Measurements from ENCODE around the gene RUNX1. TPM values are rescaled to one million over a fixed set of nuclear protein-coding genes. Genes with fewer than 3 reads are reported as not detected.

Gene RUNX1
- total RNA-seq, 1 donor from 2014 or later: 109 TPM

- intact Hi-C loops (cut with DNase I): no loop called here
- no peak for DNase-seq (ENCODE audit: low spot score)
Measured at GRCh38 chr21:34862951-34863350, 186.2 kb downstream of the RUNX1 start.

GRCh38 chr21:34861258-34861657 is 187.8 kb downstream of the RUNX1 start:
- no peak for ATAC-seq
- no peak for DNase-seq (ENCODE audit: low spot score)
- intact Hi-C loops (cut with DNase I): no loop called here

More at GRCh38 chr21:34862951-34863350, 186.2 kb downstream of the RUNX1 start:
- ATAC-seq: no peak

- ATAC-seq: no peak
- intact Hi-C loops (cut with DNase I): no loop called here
- DNase-seq (ENCODE audit: low spot score): no peak
Measured at GRCh38 chr21:34859976-34860653, 189.0 kb downstream of the RUNX1 start.

- DNase-seq (ENCODE audit: low spot score): no peak
- intact Hi-C loops (cut with DNase I): no loop called here
- peak; percentile 60 for ATAC-seq
Measured at GRCh38 chr21:34858559-34858958, 190.5 kb downstream of the RUNX1 start.

GRCh38 chr21:34857874-34858273 is 191.2 kb downstream of the RUNX1 start:
- DNase-seq (ENCODE audit: low spot score) (no peak), ATAC-seq (no peak)
- intact Hi-C loops (cut with DNase I): no loop called here

GRCh38 chr21:34857122-34857713 is 191.9 kb downstream of the RUNX1 start:
- intact Hi-C loops (cut with DNase I): no loop called here

GRCh38 chr21:34852448-34852847 is 196.7 kb downstream of the RUNX1 start:
- intact Hi-C loops (cut with DNase I): no loop called here
- DNase-seq (ENCODE audit: low spot score) (no peak), ATAC-seq (no peak)

More at GRCh38 chr21:34857122-34857713, 191.9 kb downstream of the RUNX1 start:
- DNase-seq (ENCODE audit: low spot score) (no peak), ATAC-seq (no peak)

GRCh38 chr21:34850166-34850690 is 198.9 kb downstream of the RUNX1 start:
- intact Hi-C loops (cut with DNase I): no loop called here
- no peak for DNase-seq (ENCODE audit: low spot score)
- no peak for ATAC-seq

GRCh38 chr21:34846601-34847112 is 202.4 kb downstream of the RUNX1 start:
- ATAC-seq: peak; percentile 71

GRCh38 chr21:34845521-34846451 is 203.3 kb downstream of the RUNX1 start:
- no peak for DNase-seq (ENCODE audit: low spot score)
- intact Hi-C loops (cut with DNase I): no loop called here
- ATAC-seq: peak; percentile 85

More at GRCh38 chr21:34846601-34847112, 202.4 kb downstream of the RUNX1 start:
- DNase-seq (ENCODE audit: low spot score): no peak
- intact Hi-C loops (cut with DNase I): no loop called here

- intact Hi-C loops (cut with DNase I): no loop called here
- DNase-seq (ENCODE audit: low spot score) (no peak), ATAC-seq (no peak)
Measured at GRCh38 chr21:34844924-34845238, 204.2 kb downstream of the RUNX1 start.

- ATAC-seq (peak; percentile 90), DNase-seq (ENCODE audit: low spot score) (peak; percentile 80)
- intact Hi-C loops (cut with DNase I): no loop called here
Measured at GRCh38 chr21:34844013-34844923, 204.8 kb downstream of the RUNX1 start.

- DNase-seq (ENCODE audit: low spot score) (no peak), ATAC-seq (no peak)
- intact Hi-C loops (cut with DNase I): no loop called here
Measured at GRCh38 chr21:34843562-34843961, 205.5 kb downstream of the RUNX1 start.

- intact Hi-C loops (cut with DNase I): no loop called here
- DNase-seq (ENCODE audit: low spot score) (no peak), ATAC-seq (no peak)
Measured at GRCh38 chr21:34841154-34841553, 207.9 kb downstream of the RUNX1 start.

- ATAC-seq (no peak), DNase-seq (ENCODE audit: low spot score) (no peak)
- intact Hi-C loops (cut with DNase I): no loop called here
Measured at GRCh38 chr21:34840693-34841092, 208.4 kb downstream of the RUNX1 start.

GRCh38 chr21:34838956-34839820 is 209.9 kb downstream of the RUNX1 start:
- intact Hi-C loops (cut with DNase I): no loop called here

GRCh38 chr21:34836933-34837505 is 212.1 kb downstream of the RUNX1 start:
- ATAC-seq (no peak), DNase-seq (ENCODE audit: low spot score) (no peak)
- intact Hi-C loops (cut with DNase I): no loop called here

More at GRCh38 chr21:34838956-34839820, 209.9 kb downstream of the RUNX1 start:
- DNase-seq (ENCODE audit: low spot score) (no peak), ATAC-seq (no peak)
